Suprapubic skin (tissue), 4 donors: ENCODE results near the gene ZNF175.

Experiments used
- EP300 ChIP-seq: sonication (generic); formaldehyde crosslinking; IDR thresholded peaks from one replicate; pipeline ENCODE4 v1.6.1; 2017; ENCODE audit warnings: antibody characterized with exemption
- POLR2A ChIP-seq, 2 donors: fragments of 450-650 bp; IDR thresholded peaks; one replicate each; pipeline ENCODE4 v1.6.1; 2017; ENCODE audit warnings: antibody characterized with exemption in 2 of 2, mild to moderate bottlenecking in 2 of 2, moderate library complexity in 2 of 2
- POLR2AphosphoS5 ChIP-seq, 3 donors: sonication (generic); formaldehyde crosslinking; IDR thresholded peaks; one replicate each; pipeline ENCODE4 v1.6.1; 2017; ENCODE audit warnings: antibody characterized with exemption in 3 of 3
- TF ChIP-seq, protein P1 (sequence below), 2 donors: fragments of 200-600 bp in 1 of 2; fragments of 450-650 bp in 1 of 2; sonication (generic) in 1 of 2; IDR thresholded peaks; one replicate each; pipeline ENCODE4 v1.5.1; 2016 to 2019; ENCODE audit warnings: antibody characterized with exemption in 2 of 2, mild to moderate bottlenecking in 1 of 2, moderate library complexity in 1 of 2

GRCh38 chr19:51640386-51640785, 69.3 kb downstream of the ZNF175 start:
- TF ChIP-seq, protein P1, sequence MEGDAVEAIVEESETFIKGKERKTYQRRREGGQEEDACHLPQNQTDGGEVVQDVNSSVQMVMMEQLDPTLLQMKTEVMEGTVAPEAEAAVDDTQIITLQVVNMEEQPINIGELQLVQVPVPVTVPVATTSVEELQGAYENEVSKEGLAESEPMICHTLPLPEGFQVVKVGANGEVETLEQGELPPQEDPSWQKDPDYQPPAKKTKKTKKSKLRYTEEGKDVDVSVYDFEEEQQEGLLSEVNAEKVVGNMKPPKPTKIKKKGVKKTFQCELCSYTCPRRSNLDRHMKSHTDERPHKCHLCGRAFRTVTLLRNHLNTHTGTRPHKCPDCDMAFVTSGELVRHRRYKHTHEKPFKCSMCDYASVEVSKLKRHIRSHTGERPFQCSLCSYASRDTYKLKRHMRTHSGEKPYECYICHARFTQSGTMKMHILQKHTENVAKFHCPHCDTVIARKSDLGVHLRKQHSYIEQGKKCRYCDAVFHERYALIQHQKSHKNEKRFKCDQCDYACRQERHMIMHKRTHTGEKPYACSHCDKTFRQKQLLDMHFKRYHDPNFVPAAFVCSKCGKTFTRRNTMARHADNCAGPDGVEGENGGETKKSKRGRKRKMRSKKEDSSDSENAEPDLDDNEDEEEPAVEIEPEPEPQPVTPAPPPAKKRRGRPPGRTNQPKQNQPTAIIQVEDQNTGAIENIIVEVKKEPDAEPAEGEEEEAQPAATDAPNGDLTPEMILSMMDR (IDR thresholded peaks at IDR 0.05): no peak
- TF ChIP-seq POLR2A (IDR thresholded peaks at IDR 0.05) (no peak), EP300 (no peak), POLR2AphosphoS5 (IDR thresholded peaks at IDR 0.05) (no peak)
